NCI-H2029 treated with DMSO at 0.1 percent for 48 hours (cell line): ENCODE results near the gene ATG16L2.

Experiments
- DNase-seq: peaks from one replicate; lab custom pipeline; 2025; lab: John Stamatoyannopoulos, UW

Gene ATG16L2

DNA sequence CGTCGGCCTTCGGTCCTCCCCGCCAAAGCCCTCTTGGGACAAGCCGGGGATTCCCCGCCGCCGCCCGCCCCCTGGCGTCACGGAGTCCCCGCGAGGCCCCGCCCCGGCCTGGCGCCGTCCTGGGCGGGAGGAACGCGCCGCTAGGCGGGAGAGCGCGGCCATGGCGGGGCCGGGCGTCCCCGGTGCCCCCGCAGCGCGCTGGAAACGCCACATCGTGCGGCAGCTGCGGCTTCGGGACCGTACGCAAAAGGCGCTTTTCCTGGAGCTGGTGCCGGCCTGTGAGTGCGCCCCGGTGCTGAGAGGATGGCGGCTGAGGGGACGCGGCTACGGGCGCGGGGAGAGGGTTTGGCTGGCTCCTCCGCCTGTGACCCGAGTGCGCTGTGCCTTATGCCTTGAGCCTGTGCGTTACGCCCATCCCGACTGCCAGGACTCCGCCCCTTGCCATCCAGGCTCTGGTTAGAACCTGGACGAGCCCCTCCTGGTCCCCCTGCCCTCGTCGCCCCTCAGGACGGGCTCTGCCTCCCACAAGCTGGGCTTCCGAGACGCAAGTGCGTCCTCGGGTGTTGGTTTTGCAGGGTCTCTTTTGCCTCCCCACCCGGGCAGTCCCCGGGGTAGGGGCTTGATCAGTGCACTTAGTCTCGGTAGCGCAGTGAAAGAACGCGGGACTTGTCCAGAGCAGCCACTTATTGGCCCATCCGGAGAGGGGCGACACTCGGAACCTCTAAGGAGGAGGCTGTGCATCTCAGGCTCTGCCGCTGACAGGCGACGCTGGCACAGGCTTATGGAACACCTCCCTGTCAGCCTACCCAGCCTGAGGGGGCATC lies at the start of gene ATG16L2:
Gene ATG16L2 (plus strand): TSS at position 126 of the 824 bp plus-strand sequence. CDS start 35 bp downstream, at position 161.
- peak; percentile 49 for DNase-seq

- DNase-seq: peak; percentile 21
These were observed 49.7 kb upstream of the ATG16L2 start for GRCh38 chr11:72764503-72764902.

DNA sequence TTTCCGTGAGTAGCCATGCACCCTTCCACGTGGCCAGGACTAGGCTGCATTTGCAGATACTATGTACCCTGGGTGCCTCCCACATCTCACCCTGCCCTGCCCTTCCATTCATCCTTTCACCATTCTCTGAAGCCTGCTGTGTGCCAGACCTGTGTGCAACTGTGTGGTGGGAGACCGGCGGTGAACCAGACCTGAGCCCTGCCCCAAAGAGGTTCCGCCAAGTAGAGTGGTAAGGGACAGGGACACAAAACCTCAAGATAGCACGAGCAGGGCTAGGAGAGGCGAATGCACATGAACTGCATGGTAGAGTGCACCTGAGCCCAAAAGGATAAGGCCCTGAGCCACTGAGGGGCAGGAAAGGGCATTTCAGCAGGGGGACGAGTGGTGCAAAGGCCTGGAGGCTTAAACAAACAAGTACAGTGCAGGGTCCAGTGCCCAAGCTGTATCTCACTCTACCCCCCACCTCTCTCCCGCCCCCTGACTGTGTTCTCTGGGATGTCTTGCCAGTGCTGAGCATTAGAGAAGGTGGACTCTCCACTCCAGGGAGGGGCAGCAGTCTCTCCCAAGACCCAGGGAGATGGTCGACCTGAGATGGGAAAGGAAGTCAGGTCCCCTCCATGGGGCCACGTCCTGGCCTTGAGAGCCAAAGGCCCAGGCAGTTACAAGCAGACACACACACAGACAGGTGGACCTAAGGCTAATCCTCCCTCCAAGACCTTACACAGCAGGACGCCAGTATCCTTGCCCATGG lies 47.9 kb upstream of the ATG16L2 start:
- no peak for DNase-seq

DNA sequence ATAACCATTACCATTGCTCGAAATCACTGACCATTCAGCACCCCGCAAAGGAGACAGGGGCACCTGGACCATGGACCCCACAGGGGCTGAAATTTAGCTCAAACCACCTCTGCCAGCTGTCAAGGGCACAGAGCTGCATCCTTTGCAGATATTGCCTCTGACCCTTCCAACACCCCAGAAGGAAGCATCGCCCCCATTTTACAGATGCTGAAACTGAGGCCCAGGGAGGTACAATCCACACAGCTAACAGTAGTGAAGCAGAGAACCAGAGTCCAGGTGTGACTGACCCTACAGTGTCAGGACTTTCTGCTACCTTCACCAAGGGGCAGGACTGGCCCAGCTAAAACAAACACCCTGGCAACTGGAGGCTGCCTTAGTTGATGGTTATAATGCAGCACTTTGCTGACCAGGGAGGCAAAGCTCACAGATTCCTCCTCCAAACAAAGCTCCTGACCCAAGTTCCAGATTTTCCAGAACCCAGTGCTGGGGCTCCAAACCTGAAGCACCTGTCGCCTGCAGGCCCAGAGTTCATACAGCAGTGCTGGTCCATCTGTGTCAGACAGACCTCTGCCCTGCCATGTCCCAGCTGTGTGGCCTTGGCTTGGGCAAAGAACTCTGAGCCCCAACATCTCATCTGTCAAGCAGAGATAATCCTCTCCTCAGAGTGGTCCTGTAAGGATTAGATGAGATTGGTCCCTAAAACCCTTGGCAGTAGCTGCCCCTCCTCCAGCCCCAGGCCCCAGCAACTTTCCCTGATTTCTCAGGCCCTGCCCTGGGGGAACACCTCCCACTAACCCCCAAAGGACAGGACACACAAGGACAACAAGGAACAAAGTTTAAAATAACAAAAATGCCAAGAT lies 46.8 kb upstream of the ATG16L2 start:
- DNase-seq: no peak

- DNase-seq: no peak
These were observed 45.6 kb upstream of the ATG16L2 start for GRCh38 chr11:72768581-72768980.

DNA sequence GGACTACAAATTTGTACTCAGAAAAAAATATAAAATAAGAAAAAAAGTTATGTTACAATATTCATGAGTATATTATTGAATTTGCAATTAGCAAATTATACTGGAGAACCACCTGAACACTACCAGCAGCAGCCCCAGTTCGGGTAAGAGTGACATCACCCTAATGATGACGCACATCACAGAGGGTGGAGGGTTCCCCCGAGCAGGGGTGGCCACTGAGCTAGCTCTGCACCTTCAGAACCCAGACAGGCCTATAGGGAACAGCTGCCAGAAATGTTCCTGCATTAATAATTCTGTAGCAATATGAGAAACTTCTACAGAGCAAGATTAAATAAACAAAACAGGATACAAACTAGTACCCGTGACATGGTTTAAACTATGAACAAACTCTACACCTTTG lies 44.5 kb upstream of the ATG16L2 start:
- no peak for DNase-seq

GRCh38 chr11:72770799-72771198 lies 43.4 kb upstream of the ATG16L2 start:
- DNase-seq: peak; percentile 6

DNA sequence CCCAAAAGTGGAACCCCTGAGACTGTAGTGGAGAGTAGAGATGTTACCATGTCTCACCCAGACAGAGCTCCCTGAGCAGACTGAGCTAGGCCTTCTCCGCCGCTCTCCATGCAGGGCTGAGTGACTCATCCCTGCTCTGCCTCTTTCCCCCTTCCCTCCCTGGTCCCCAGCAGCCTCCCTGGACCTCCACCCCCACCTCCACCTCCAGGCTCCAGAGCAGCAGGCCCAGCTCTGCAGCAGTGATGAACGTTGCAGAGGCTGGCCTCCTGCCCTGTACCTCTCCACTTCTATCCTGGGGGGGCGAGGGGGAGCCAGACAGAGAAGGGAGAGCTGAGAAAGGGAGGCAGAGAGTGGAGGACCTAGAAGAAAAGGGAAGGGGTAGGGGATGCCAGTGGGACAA lies 42.7 kb upstream of the ATG16L2 start:
- DNase-seq: no peak

- no peak for DNase-seq
These were observed 42.2 kb upstream of the ATG16L2 start for GRCh38 chr11:72772059-72772458.

- DNase-seq: no peak
These were observed 40.9 kb upstream of the ATG16L2 start for GRCh38 chr11:72773291-72773690.

DNA sequence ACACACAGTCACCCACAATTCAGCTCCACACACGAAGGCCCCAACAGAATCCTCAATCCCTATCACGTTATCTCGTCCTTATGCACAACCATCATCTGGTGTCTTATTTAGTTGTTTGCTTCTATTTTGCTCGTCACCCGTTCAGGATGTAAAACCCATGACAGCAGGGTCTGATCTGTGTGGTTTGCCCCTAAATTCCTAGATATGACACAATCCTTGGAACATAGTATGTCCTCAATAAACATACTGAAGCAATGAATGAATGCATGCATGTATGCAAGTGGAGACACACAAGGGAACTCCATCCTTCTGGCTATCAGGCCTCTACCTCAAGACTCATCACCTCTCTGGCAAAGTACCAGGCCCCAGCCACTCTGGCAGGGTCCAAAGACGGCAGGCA lies 40.5 kb upstream of the ATG16L2 start:
- no peak for DNase-seq

- no peak for DNase-seq
These were observed 39.7 kb upstream of the ATG16L2 start for GRCh38 chr11:72774499-72774898.

DNA sequence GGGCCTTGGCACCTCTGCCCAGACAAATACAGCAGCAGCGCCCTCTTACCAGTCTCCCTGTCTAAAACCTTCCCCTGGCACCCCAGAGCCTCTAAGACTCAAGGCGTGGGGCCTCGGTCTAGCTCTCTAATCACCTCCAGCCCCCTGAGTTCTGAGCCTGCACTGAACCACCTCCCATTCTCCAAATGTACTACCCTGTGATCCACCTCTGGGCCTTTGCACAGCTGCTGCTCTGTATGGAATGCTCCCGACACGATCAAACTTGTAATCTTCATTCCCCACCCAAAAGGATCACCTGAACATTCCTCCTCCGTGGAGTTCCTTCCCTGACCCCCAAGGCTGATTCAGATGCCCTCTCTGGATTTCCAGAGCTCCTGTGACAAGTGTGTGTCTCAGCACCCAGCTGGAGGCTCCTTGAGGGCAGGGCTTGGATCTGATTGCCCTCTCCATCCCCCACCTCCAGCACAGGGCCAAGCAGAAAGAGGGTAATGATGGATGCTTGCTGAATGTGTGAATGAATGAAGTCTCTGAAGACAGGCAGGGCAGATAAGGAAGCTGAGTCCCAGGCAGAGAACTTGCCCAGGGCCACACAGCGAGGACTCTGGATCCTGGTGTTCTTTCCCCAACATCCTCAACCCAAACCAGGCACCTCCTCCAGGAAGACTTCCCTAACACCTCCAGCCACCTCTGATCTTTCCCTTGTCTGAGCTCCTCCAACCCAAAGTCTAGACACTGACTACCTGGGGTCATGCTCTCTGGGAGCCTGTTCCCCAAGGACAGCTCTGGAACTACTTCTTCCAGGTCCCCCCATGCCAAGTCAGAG lies 38.7 kb upstream of the ATG16L2 start:
- no peak for DNase-seq

DNA sequence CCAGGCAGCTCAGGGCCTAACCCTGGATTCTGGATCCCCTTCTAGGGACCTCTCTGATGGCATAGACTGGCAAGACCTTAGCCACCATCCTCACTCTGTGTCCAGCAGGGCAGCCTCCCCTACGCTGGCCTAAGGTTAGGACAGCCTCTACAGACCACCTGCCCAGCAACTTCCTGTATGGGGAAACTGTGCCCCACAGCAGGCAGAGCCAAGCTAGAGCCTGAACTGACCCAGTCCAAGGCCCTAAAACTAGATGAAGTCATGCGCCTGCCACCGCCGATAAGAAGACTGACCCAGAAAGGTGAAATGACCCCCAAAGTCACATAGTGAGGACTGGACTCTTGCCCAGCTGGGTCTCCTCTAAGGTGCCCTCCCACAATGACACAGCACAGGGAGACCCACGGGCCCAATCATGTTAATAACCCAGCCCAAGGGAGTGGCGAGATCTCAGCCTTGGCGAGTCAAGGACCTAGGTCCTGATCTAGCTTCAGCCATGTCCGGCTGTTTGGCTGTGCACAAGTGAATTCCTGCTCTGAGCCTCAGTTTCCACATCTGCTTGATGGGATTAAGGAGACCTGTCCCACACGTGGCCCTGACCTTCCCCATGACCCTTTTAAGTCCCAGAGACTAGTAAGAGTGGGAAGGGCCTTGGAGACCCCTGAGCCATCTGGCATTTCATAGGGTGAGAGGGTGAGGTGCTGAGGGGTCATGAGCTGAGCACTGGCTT lies 37.9 kb upstream of the ATG16L2 start:
- DNase-seq: no peak

GRCh38 chr11:72776844-72777754 lies 37.1 kb upstream of the ATG16L2 start:
- DNase-seq: no peak

DNA sequence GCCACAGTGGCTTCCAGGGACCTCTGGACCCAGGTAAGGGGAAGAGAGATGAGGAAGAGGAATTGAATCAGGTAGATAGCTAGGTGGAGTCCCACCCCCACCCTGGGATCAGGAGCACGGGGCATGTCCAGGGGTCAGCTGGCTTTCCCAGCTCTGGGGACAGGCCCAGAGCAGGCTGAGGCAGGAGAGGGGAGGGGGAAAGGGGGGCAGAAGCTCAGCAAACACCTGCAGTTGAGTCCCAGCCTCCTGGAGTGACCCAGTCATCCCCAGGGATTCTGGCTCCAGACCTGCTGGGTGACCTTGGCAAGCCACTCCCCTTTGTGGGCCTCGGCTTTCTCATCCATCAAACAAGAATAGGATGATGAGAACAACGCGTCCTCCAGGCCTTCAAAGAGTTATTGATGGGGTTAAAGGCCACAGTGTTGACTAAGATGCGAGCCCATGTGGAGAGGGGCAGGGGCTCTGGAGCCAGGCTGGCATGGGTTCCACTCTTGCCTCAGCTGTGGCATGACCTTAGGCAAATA lies 36.4 kb upstream of the ATG16L2 start:
- no peak for DNase-seq

DNA sequence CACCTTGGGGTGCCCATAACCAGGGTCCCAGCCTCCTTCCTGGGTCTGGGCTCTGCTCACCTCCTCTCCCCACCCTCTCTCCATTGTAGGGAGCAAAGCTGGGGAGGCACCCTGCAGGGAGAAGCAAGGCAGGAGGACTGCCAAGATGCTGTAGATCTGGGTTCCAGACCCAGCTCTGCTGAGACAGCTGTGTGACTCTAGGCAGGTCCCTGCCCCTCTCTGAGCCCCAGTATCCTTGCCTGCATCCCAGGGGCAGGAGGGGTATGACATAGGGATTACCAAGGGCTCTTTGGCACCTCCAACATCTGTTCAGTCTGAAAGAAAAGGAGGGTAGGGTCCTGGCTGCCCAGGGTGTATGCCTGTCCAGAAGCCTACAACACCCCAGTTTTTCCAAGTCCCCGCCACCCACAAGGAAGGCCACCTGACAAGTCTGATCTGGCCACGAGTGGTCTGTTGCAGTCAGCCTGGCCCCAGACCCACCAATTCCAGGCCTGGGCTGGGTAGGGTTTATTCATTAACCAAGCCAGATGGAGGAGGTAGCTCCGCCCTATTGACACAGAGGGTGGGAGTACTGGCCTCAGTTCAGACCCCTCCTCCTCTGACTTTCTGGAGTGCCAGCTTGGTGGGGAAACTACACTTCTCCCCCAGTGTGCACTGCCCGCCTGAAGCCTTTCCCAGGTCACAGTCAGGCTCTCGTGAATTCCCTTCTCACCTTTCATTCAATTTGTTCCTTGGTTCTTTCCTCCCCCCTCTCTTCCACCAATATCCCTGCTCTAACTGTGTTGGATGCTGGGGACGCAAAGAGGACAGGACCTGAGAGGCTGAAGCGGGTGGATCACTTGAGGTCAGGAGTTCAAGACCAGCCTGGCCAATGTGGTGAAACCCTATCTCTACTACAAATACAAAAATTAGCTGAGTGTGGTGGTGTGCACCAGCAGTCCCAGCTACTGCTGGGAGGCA lies 35.4 kb upstream of the ATG16L2 start:
- DNase-seq: no peak

- DNase-seq: no peak
These were observed 34.6 kb upstream of the ATG16L2 start for GRCh38 chr11:72779495-72780128.
